HG03460 (cell line): Measurements from ENCODE around the gene HHATL.
"Not testable (repeated sequence)": the region's sequence is repeated elsewhere in the genome, so short reads cannot be mapped to it uniquely, and the experiment has no call there.

Experiments
- ATAC-seq: cut with Tn5 transposase; IDR thresholded peaks from one replicate; pipeline ENCODE4 v1.9.1; 2021; ENCODE audit not compliant: unreplicated experiment

The HHATL gene

DNA sequence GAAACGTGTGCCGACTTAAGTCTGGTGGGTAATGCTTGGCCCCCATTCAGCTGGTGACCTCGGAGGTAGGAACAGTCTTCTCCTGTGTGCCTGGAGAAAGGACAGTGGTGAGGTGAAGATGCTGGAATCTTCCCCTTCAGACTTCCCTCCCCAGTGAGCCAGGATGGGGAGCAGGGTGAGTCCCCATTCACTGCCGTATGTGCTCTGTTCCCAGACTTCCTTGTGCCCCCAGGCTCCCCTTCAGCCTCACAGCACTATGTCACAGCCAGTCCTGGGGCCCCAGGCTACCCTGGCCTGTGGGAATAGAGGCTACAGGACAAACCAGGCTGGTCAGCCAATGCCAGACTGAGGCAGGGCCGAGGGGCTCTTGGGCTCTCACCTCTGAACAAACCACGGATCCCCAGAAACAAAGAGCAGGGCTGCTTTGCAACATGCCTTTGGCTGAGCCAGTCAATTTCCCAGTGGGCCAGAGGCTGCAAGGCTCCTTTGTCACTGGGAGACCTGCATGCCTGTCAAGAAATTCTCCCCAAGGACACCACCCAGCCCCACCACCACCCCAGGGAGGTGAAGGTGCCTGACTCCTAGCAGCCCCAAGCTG is 31.8 kb upstream of the HHATL start:
- ATAC-seq = no peak

DNA sequence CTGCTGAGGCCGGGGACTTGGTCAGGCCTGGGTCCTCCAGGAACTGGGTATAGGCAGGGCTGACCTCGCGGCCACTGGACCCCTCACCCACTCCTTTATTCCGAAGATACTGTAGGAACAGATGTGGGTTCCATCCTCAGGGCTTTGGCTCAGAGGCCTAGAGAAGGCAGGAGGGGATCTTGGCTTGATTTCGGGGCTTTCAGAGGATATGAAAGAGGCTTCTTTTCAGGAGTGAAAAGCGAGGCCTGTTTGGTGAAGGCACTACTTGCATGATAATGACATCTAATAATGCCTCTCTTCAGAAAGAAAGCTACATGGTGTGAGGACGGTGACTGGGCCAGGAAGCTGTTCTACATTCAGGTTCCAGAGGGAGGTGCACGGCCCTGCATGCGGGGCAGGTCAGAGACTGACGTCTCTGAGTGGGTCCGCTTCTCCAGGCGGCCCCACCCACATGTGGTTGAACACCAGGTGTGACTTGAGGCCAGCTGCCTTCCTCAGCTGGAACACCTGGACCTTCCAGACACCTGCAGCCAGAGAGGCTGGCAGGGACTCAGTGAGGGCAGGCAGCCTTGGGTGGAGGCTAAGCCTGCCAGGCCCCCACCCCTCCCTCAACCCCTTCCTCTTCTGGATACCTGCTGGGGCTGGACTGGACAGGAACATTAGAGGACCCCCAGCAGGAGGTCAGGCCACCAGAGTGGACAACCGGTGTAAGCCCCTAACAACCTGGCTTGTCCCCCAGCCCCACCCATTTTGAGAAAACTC is 31.1 kb upstream of the HHATL start:
- no peak for ATAC-seq

DNA sequence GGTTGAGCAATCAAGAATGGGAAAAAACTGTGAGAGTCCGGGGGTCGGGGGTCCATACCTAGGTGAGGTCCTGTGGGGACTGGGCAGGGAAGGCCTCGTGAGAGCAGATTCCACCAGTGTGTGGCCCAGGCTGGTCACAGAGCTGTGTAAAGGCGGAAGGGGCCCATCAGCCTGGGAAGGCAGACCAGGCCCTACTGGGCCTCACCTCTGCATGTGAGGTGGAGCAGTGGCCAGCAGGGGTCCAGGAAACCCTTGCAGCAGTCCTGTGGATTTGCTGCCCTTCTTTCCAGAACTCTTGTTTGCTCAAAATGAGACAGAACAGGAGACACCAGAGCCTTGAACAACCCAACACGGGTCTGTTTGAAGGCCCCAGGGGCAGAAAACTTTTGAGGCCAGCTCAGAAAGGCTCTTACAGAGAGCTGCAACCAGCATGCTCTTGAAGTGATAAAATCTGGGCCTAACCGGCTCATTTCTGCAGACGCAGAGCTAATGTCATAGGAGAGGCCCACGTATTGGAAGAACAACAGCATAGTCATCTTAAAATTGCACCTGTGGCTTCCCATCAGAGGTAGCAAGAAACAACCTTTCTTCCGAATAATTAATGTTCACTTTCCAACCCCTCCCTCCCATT is 30.3 kb upstream of the HHATL start:
- no peak for ATAC-seq

DNA sequence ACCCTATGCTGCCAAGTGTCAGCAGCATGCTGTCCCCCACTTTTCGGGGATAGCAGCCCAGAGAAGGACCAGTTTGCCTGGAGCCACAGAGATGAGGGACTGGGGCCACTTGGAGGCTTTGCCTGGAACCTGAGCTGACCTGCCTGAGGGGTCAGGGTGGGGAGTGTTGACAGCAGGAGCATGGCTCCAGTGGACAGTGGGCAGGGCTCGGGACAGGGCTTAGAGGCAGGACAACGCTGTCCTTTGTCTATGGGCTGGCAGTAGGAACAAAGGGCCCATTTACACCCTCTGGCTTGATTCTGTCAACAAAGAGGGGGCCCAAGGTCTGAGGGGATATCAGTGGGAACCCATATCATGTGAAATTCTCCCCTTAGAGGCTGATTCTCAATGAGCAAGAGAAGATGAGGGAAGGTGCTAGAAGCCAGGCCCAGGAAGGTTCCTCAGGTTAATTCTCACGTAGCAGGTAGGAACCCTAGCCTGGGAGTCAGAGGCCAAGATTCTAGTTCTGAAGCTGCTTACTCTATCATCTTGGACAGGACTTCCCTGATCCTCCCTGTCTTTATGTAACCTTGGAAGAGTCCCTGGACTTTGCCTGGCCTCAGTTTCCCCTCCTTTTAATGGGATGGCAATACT is 29.7 kb upstream of the HHATL start:
- no peak for ATAC-seq

DNA sequence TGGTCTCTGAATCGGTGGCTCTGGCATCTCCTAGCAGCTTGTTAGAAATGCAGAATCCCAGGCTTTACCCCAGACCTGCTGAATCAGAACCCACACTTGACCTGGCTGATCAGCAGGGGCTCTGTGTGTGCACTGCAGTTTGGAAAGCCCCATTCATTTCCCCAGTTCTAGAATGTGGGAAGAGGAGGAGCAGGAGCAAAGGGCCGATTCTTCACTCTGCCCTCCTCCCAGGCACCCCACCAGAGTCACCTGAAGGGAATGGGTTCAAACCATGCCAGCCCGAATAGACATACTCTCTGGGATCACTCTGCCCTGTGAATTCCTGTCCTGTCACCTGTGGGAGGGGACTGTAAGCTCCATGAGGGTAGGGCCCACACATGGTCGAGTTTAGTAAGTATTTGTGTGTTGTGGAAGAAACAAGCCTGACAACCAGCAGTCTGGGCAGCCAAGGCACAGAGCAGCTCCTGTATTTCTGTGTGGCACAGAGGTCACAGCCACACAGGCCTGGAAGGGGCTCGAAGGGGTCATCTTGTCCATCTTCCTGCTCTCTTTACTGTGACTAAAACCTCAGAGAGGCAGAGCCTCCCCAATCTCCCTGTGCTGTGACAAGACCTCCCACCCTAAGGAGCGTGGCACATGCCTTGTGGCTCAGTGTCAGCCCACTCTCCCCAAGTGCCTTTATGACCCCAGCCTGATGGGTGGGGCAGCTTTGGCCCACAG is 29.0 kb upstream of the HHATL start:
- ATAC-seq = no peak

DNA sequence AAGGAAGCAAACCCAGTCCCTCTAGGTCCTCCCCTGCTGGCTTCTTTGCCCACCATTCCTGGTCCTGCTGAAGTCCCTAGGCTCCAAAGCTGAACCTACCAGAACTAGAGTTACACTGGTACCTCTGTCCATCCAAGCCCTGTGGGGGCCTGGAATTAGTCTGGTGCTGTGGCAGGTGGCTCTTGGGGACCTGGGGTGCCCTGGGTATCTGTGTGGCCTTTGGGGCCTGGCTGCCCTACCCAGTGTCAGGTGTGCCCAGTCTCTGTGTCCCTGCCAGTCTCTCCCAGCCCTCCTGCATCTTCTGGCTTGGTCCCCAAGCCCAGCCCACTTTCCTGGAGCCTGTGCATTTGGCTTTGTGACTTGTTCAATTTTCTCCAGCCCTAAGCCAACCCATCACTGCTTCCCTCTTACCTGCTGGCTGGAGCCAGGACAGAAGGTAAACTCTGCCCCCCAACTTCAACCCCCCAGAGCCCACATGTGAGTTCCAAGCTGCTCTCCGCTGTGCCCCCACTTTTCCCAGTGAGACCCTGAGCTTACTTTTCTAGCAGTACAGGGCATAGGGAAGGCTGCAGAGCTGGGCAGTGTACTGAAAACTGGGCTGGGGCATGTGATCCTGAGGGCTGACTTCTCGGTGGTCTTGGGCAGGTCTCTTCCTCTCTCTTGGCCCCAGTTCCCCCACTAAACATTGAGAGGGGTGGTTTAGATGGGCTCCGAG is 28.3 kb upstream of the HHATL start:
- ATAC-seq = no peak

DNA sequence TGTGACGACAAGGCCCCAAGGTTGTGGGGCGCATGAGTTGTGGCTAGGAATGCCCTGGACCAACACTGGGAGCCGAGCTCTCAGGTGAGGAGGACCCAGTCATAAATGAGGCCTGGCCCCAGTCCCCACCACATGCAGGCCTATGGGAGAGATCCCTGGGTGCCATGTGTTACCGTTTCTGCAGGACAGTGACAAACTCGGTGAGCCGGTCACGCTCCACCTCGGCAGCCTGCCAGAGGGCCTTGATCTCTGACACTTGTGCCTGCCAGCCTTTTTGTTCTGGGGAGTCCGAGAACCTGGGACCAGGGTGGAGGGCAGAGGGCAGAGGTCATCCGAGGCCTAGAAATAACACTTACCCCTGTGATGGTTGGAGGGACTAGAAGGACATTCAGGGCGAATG is 27.7 kb upstream of the HHATL start:
- no peak for ATAC-seq

DNA sequence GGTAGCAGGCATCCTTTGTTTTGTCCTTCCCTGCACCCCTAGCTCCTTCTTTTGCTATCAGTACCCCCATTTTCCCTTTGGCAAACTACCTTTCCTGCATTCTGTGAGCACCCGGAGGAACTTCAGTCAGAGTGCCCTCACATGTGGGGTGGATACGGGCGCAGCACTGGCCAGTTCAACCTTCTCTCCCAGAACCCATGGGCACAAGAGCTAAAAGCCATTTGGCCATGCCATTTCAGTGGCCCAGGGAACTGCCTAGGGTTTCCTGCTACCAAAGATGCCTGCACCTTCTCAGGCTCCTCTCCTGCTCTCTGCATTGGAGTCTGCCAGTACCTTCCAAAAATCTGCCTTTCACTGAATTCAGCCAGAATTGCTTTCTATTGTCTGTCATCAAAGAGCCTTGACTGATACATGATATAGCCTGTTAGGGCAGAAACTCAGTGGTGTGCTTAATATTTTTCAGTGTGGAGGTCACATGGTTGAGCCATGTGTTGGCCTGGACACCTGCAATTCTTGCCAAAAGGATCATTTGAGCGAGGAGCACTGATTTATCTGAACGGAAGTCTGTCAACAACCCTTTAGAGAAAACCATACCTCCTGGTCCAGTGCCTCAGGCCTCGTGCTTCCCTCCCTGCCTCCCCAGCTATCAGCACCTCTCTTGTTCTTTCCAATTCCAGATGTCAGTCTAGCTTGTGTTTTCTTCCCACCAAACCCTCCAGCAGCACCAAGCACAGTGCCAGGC is 27.0 kb upstream of the HHATL start:
- ATAC-seq = no peak

DNA sequence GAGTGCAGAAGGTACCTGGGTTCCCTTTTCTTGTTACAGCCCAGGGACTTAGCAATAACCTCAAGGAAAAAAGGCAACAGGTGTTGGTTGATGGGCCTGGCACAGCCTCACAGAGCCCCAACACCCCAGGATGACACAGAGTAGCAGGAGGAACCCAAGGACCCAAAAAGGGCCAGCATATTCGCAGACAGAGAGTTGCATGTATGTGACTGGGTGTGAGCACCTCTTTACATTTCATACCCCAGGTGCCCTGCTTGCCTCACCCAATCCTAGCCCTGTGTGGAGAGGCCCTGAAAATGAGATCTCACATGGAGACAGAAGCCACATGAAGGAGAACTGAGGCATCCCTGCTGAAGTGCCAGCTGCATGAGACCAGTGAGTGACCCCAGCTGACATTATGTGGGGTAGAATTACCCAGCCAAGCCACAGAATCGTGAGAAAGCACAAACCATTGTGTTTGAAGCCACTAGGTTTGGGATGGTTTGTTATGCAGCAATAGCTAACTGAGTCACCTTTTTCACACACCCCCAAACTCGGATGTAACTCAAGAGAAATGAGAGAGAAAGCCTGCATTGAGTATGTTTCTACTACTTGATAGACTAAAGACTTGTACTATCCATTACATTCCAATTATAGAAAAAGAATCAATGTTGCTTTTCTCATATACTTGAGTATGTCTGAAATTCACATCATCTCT is 26.2 kb upstream of the HHATL start:
- no peak for ATAC-seq

DNA sequence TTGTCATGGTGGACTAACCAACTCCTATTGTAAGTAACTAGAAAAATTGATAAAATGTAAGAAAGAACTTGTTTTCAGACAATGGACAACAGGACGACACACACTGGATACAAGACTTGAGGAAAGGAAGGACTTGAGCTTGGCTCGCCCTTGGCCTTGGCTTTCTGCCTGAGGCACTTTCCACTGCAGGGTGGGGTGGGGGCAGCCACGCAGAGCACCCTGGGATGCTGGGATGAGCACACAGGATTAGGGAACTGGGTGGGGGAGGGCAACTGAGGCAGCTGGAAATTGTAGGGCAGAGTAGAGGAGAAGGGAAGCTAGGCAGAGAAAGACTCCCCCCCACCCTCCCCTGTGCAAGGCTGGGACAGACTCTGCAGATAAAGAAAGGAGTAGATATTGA is 25.5 kb upstream of the HHATL start:
- no peak for ATAC-seq

DNA sequence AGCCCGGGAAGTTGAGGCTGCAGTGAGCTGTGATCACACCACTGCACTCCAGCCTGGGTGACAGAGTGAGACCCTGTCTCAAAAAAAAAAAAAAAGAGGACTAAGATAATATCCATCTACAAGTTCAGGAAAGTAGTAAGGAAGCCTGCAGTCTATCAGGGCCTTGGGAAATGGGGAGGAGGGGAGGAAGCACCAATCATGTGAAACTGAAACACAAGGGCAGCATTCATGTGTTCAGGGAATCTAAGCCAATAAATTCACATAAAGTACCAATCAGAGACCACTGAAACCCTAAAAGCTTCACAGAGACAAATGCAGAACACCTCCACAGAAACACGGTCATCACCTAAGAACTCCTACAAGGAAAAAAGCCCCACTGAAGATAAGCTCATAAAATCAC is 22.9 kb upstream of the HHATL start:
- no peak for ATAC-seq

DNA sequence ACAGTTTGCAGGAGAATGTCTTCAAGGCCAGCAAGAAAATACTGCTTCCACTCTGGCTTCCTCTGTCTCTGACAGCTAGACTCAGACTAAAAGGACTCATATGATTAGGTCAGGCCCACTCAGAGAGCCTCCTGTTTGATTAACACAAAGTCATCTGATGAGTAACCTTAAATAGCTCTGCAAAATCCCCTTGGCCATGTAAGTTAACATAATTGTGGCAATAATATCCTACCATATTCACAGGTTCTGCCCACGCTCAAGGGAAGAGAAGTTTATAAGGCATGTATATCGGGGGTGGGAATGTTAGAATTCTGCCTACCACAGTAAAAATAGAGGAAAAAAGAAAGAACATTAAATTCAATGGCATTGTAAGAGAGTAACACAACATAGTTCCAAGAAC is 20.6 kb upstream of the HHATL start:
- no peak for ATAC-seq

DNA sequence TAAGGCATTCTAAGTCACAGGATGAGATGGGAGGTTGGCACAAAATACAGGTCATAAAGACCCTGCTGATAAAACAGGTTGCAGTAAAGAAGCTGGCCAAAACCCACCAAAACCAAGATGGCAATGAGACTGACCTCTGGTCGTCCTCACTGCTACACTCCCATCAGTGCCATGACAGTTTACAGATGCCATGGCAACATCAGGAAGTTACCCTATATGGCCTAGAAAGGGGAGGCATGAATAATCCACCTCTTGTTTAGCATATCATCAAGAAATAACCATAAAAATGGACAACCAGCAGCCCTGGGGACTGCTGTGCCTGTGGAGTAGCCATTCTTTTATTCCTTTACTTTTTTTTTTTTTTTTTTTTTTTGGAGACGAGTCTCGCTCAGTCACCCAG is 19.8 kb upstream of the HHATL start:
- ATAC-seq = not testable (repeated sequence)

DNA sequence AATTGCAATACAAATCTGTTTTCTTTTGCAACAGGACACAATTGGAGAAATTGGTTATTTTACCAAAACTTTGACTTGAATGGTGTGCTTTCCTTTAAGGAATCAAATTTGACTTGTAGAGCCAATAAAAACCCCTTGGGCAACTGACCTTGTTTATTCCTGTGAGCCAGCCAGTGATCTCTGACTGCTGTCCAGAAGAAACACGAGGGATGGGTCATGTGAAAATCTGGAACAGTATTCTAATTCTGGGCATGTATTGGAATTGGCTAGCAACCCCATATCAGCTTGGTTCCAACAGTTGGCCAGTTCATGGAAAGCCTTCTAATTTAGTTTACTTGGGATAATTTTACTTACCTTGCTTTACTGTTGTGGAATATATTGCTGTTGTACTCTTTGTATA is 19.1 kb upstream of the HHATL start:
- ATAC-seq = no peak

DNA sequence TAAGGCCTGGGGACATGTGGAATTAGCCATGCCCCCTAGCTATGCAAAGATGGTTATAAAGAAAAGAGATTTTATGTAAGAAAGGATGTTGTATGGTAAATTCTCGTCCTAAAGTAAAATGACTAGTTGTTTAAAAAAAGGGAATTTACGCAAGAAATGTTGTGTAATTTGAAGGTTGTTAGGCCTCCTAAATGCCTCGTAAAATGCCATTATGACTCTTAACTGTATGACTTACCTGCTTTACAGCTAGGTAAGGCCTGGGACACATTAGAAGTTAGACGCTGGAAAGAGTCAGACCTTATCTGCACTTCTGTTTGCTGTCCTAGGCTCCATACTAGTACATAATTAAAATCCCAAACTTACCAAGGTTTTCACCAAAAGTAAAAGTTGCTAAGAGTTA is 17.5 kb upstream of the HHATL start:
- ATAC-seq = no peak

DNA sequence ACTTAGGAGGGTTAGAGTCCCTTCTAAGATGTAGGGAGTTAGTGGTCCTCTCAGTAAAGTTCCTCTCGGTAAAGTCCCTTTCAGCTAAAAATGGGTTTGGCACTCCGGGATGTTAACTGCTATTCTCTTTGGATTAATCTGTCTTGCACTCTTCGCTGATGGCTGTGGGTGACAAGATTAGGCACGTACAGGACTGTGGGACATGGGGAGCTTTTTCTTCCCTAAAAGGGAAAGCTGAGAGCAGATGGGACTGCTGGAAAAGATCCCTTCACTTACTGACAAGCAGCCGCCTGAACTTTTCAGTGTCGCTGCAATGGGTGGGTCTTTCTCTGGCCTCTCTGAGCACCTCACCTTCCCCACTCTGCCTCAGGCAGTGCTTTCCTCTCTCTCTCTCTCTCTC is 16.4 kb upstream of the HHATL start:
- no peak for ATAC-seq

DNA sequence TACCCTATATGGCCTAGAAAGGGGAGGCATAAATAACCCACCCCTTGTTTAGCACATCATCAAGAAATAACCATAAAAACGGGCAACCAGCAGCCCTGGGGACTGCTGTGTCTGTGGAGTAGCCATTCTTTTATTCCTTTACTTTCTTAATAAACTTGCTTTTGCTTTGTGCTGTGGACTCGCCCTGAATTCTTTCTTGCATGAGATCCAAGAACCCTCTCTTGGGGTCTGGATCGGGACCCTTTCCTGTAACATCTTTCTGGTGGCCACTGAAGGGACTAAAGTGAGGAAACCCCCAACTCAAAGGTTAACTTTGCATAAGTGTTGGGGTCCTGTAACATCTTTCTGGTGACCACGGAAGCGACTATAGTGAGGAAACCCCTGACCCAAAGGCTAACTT is 15.7 kb upstream of the HHATL start:
- no peak for ATAC-seq

DNA sequence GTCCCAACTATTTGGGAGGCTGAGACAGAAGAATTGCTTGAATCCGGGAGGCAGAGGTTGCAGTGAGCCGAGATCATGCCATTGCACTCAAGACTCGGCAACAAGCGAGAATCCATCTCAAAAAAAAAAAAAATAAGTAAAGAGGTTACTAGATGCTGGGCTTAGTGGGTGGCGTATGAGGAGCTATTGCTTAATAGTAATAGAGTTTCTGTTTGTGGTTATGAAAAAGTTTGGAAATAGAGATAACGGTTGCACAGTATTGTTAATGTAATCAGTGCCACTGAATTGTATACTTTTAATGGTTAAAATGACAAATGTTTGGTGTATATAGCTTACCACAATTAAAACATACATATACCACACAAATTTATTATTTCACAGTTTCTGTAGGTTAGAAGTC is 14.7 kb upstream of the HHATL start:
- no peak for ATAC-seq

DNA sequence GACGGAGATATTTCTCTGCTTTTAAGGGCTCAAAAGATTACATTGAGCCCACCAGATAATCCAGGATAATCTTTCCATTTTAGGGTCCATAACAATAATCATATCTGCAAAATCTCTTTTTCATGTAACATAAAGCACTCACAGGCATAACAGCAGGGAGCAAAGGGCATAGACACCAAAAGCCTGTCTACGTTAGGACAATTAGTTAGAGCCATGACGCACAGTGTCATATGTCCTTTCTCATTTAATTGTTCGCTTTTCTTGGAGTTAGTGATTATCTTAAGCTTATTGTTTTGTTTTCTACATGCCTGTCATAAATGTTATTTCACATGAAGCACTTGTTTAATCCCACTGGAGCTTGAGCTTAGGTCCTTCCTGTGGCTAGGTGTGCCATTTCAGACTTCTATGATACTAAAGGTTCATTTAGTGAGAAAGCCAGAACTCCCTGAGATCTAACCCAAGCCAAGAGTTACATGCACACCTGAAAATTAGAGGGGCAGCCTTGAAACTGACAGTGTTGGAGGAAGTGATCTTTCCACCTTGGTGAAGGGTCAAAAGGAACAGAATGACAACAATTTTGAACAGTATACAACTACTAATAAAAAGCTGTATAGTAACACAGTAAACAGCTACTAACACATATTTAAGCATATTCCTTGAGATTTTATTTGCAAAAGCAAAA is 11.7 kb upstream of the HHATL start:
- no peak for ATAC-seq
